ENCODE results near the gene SP140.
"Not testable (repeated sequence)": the region's sequence is repeated elsewhere in the genome, so short reads cannot be mapped to it uniquely, and the experiment has no call there.

Gene SP140

GRCh38 chr2:230327418-230328154, 102.0 kb downstream of the SP140 start:
- peak; percentile 80 to 87 for DNase-seq

DNA sequence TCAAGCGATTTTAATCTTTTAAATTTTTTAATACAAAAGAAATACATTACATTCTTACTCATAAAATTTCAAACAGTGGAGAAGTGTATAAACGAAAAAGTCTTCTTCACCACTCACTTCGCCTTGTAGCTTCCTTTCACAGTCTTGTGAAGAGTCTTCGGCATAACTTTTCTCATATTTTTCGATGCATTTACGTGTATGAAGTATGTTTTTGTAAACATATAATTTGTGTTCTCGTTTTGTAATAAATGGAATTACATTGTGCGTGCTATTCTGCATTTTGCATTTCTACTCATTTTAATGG, 102.6 kb downstream of the SP140 start:
- no peak for DNase-seq

DNA sequence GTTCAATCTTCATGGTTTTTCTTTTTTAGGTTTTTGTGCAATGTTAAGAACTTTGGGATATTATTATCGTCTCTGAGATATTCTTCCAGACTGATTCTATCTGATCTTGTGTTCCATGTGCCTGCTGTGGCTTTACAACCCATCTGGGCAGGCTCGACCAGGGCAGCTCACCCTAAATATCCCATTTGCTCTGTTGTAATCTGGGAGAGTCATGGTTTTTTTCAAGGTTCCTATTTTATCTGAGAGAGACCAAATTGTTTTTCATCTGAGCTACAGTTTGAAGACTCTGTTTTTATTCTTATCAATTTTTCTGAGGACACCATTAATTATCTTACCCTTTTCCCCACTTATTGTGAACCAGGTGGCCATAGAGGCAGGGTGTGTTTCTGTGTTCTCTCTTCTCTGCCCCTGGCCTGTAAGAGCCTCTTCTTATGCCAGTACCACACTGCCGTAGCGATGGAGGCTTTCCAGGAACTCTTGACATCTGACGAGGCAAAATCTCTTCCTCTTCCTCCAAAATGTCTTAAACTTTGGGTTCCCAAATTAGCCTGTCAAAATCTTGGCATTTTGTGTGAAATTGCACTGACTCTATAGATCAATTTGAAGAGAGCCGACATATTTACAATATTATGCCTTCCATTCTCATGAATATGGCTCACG, 104.5 kb downstream of the SP140 start:
- DNase-seq = peak; percentile 56 to 58

GRCh38 chr2:230330725-230331124, 105.2 kb downstream of the SP140 start:
- no peak for DNase-seq

DNA sequence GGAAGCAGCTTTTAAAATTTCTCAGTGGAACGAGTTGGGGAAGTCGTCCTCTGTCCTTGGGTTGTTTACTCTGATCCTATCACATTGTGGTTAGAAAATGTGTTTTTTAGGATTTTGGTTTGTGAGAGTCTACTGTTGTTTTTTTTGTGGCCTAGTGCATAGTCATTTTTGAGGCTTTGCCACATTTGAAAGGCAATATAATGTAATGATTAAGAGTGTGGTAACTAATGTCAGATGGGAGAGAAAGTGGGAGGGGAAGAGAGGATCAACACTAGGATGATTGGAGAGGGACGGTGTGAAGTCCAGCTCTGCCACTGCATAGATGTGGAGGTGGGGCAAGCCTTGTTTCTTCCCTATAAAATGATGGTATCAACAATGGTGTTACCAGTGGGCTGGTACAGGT, 109.9 kb downstream of the SP140 start:
- no peak for DNase-seq

GRCh38 chr2:230335864-230336506, 110.4 kb downstream of the SP140 start:
- no peak for DNase-seq

- not testable (repeated sequence) for DNase-seq
Measured at GRCh38 chr2:230341936-230342528, 116.5 kb downstream of the SP140 start.

DNA sequence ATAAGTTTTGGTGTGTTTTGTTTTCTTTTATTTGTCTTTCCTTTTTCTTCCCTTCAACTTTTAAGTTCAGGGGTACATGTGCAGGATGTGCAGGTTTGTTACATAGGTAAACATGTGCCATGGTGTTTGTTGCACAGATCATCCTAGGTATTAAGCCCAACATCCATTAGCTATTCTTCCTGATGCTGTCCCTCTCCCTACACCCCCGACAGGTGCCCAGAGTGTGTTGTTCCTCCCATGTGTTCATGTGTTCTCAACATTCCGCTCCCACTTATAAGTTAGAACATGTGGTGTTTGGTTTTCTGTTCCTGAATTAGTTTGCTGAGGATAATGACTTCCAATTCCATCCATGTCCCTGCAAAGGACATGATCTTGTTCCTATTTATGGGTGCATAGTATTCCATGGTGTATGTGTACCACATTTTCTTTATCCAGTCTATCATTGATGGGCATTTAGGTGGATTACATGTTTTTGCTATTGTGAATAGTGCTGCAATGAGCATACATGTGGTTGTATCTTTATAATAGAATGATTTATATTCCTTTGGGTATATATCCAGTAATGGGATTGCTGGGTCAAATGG, 117.6 kb downstream of the SP140 start:
- not testable (repeated sequence) for DNase-seq

DNA sequence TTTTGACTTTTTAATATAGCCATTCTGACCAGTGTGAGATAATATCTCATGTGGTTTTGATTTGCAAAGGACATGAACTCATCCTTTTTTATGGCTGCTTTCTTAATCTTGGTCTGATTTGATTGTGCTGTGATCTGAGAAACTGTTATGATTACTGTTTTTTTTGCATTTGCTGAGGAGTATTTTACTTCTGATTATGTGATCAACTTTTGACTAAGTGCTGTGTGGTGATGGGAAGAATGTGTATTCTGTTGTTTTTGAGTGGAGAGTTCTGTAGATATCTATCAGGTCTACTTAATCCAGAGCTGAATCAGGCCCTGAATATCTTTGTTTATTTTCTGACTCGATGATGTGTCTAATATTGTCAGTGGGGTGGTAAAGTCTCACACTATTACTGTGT, 118.2 kb downstream of the SP140 start:
- no peak for DNase-seq

- DNase-seq = no peak
Measured at GRCh38 chr2:230346465-230346864, 120.9 kb downstream of the SP140 start.

DNA sequence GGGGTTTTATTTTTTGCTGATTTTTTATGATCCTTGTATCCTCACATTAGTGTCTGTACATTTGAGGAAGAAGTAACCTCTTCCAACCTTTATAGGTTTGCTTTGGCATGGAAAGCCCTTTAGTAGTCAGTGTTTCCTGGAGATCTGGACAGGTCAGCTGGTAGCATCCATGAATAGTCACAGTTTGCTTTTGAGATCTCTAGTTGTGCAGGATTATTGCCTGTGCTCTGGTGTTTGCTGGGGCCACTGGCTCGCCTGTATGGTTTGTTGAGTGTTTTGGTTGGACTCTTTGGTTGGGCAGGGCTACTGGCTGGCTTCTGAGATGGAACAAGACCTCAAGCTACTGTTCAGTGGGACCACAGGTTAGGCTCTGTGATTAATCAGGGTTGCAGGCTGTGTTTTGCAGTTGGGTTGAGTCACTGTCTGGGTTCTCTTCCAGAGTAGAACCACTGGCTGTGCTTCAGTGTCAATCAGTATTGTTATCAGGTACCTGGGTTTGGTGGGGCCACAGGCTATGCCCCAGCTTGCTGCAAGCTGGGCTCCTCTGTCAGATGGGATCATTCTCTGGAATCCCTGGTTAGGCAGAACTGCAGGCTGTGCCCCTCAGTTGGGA, 121.5 kb downstream of the SP140 start:
- DNase-seq = no peak

- DNase-seq = no peak
Measured at GRCh38 chr2:230347659-230348305, 122.2 kb downstream of the SP140 start.

- DNase-seq = no peak
Measured at GRCh38 chr2:230348787-230349186, 123.3 kb downstream of the SP140 start.

DNA sequence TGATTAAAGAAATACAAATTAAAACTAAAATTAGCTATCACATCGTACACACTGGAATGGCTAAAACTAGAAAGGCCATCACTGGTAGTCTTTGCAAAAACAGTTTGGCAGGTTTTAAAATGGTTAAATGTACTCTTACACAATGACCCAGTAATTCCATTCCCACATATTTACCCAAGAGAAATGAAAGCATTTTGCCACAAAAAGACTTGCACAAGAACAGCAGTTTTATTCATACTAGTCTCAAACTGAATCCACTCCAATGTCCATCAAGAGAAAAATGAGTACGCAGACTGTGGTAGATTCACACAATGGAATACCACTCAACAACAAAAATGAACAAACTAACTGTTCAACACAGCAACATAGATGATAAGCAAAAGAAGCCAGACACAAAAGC, 130.5 kb downstream of the SP140 start:
- DNase-seq = no peak

- no peak for DNase-seq
Measured at GRCh38 chr2:230358305-230358704, 132.8 kb downstream of the SP140 start.

GRCh38 chr2:230360028-230360427, 134.5 kb downstream of the SP140 start:
- DNase-seq = no peak

DNA sequence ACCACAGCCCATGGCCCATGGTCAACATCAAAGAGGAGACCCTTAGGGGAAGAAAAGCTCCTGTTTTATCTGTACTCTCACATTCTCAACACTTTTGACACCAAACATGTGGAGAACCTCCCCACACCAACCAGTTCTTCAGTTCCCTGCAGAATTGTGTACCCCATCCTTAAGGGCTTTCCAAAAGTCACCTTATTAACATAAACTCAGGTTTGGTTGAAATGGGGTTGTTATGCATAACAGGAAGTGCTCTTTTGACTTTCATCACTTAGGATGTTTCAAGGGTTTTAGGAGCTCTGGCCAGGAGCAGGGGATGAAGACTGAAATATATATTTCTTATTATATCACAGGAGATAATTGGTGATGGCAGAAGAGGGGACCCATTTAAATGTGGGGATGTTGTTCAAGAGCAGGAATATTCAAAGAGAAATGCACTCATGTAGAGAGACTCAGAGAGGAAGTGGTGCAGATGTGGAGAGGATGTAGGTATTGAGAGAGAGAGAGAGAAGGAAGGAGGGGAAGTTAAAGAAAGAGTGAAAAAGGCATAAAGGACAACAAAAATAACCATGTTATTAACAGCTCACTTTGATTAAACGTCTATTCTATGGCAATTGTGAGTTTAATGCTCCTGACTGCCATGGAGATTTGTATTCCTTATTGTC, 136.6 kb downstream of the SP140 start:
- no peak for DNase-seq
